ENCODE data around the gene PWP1.

DNA sequence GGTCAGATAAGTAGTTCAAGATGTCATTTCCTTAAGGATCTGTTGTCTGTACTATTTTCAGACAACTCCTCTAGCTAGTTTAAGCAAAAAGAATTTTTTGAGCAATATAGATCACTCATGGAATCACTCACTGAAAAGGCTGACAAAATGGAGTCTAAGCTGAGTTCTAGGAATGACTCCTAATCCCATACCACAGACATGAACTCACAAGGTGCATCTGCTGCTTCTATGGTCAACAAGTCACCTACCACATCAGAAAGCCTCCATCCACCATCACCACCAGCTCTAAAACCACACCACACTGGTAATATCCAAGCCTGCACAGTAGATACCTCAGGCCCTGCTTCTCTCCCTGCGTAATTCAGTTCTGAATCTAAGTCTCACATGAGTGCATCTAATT, 33.0 kb downstream of the PWP1 start:
- TF ChIP-seq, protein P1, sequence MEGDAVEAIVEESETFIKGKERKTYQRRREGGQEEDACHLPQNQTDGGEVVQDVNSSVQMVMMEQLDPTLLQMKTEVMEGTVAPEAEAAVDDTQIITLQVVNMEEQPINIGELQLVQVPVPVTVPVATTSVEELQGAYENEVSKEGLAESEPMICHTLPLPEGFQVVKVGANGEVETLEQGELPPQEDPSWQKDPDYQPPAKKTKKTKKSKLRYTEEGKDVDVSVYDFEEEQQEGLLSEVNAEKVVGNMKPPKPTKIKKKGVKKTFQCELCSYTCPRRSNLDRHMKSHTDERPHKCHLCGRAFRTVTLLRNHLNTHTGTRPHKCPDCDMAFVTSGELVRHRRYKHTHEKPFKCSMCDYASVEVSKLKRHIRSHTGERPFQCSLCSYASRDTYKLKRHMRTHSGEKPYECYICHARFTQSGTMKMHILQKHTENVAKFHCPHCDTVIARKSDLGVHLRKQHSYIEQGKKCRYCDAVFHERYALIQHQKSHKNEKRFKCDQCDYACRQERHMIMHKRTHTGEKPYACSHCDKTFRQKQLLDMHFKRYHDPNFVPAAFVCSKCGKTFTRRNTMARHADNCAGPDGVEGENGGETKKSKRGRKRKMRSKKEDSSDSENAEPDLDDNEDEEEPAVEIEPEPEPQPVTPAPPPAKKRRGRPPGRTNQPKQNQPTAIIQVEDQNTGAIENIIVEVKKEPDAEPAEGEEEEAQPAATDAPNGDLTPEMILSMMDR (IDR thresholded peaks at IDR 0.05) = no peak
- TF ChIP-seq EZH2 (IDR thresholded peaks at IDR 0.05) (no peak), EZH2phosphoT487 (IDR thresholded peaks at IDR 0.05) (no peak)
